ENCODE measurements around the gene MGAT2.
"Not testable (repeated sequence)": the region's sequence is repeated elsewhere in the genome, so short reads cannot be mapped to it uniquely, and the experiment has no call there.

DNA sequence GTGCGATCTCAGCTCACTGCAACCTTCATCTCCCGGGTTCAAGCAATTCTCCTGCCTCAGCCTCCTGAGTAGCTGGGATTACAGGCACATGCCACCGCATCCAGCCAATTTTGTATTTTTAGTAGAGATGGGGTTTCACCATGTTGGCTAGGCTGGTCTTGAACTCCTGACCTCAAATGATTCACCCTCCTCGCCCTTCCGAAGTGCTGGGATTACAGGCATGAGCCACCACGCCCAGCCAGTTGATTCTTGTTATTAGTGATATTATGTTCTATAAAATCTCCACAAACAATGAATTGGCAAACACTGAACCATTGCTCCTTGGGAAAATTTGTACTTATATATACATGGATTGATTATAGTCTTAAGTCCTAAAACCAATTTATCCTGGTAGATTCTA is 36.9 kb downstream of the MGAT2 start:
- TF ChIP-seq, protein P1, sequence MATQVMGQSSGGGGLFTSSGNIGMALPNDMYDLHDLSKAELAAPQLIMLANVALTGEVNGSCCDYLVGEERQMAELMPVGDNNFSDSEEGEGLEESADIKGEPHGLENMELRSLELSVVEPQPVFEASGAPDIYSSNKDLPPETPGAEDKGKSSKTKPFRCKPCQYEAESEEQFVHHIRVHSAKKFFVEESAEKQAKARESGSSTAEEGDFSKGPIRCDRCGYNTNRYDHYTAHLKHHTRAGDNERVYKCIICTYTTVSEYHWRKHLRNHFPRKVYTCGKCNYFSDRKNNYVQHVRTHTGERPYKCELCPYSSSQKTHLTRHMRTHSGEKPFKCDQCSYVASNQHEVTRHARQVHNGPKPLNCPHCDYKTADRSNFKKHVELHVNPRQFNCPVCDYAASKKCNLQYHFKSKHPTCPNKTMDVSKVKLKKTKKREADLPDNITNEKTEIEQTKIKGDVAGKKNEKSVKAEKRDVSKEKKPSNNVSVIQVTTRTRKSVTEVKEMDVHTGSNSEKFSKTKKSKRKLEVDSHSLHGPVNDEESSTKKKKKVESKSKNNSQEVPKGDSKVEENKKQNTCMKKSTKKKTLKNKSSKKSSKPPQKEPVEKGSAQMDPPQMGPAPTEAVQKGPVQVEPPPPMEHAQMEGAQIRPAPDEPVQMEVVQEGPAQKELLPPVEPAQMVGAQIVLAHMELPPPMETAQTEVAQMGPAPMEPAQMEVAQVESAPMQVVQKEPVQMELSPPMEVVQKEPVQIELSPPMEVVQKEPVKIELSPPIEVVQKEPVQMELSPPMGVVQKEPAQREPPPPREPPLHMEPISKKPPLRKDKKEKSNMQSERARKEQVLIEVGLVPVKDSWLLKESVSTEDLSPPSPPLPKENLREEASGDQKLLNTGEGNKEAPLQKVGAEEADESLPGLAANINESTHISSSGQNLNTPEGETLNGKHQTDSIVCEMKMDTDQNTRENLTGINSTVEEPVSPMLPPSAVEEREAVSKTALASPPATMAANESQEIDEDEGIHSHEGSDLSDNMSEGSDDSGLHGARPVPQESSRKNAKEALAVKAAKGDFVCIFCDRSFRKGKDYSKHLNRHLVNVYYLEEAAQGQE (IDR thresholded peaks at IDR 0.05; ENCODE audit: insufficient replicate concordance, low read depth), result not testable (repeated sequence)
- TF ChIP-seq, protein P2, sequence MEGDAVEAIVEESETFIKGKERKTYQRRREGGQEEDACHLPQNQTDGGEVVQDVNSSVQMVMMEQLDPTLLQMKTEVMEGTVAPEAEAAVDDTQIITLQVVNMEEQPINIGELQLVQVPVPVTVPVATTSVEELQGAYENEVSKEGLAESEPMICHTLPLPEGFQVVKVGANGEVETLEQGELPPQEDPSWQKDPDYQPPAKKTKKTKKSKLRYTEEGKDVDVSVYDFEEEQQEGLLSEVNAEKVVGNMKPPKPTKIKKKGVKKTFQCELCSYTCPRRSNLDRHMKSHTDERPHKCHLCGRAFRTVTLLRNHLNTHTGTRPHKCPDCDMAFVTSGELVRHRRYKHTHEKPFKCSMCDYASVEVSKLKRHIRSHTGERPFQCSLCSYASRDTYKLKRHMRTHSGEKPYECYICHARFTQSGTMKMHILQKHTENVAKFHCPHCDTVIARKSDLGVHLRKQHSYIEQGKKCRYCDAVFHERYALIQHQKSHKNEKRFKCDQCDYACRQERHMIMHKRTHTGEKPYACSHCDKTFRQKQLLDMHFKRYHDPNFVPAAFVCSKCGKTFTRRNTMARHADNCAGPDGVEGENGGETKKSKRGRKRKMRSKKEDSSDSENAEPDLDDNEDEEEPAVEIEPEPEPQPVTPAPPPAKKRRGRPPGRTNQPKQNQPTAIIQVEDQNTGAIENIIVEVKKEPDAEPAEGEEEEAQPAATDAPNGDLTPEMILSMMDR (IDR thresholded peaks at IDR 0.05; ENCODE audit: insufficient read depth, low read length), result not testable (repeated sequence)
- not testable (repeated sequence) for TF ChIP-seq GABPA (IDR thresholded peaks at IDR 0.05; ENCODE audit: low read depth); SPI1 (IDR thresholded peaks at IDR 0.05; ENCODE audit: borderline replicate concordance, low read depth)
